HepG2 (cell line): ENCODE measurements around the gene RNPEPL1. TPM values are rescaled to one million over a fixed set of nuclear protein-coding genes. Genes with fewer than 3 reads are reported as not detected.
A peak's percentile ranks its signal among the peaks of the same experiment; 100 is the strongest.

Experiments
- ATAC-seq: fragments of 200-7000 bp; cut with Tn5 transposase; 3 replicates; pipeline ENCODE4 v1.9.1; 2020; ENCODE audit warnings: mild to moderate bottlenecking, moderate library complexity
- BruUV-seq: library from RNA; stranded (reverse); fragments of 400-500 nt; replicated peaks from 2 replicates; lab custom pipeline; 2021; lab: Mats Ljungman, UMichigan
- CTCF ChIA-PET: fragments of 300-600 bp; formaldehyde crosslinking; extraction: SDS; loops from one replicate; lab custom pipeline; 2021; ENCODE audit warnings: low total read pairs, inconsistent platforms, low intra/inter-chr PET ratio; lab: Yijun Ruan, JAX
- POLR2A ChIA-PET: fragments of 350-600 bp; sonication (Branson Sonifier 250); formaldehyde crosslinking; loops from one replicate; lab custom pipeline; 2020; ENCODE audit warnings: antibody characterized with exemption, inconsistent platforms; lab: Yijun Ruan, JAX
- DNase-seq: peaks from one replicate; pipeline ENCODE4 v3.0.0-alpha.2; 2015; ENCODE audit warnings: low spot score
- FAIRE-seq: peaks from 3 replicates; lab custom pipeline; 2011; peaks lifted over from hg19 to GRCh38; lab: Jason Lieb, UNC
- H2AFZ ChIP-seq: one replicate; pipeline ENCODE4 v1.6.1; 2011; ENCODE audit warnings: low read length, inconsistent platforms
- H3K27ac ChIP-seq: fragments of 300-600 bp; 3 replicates; pipeline ENCODE4 v1.8.0; 2011; ENCODE audit warnings: mixed run types, mild to moderate bottlenecking, mixed read lengths, low read length, inconsistent platforms; ENCODE audit not compliant: insufficient read depth; ENCODE audit errors: extremely low read length
- H3K27me3 ChIP-seq, 2 experiments: fragments of 200-600 bp in 1 of 2; 2 replicates in 1 of 2; 3 replicates in 1 of 2; pipeline versions ENCODE4 v1.6.0 to v1.8.0; 2011; ENCODE audit warnings: low read length in 2 of 2, mild to moderate bottlenecking in 2 of 2, moderate library complexity in 2 of 2, inconsistent platforms in 1 of 2; ENCODE audit not compliant: insufficient read depth in 2 of 2, control insufficient read depth in 1 of 2
- H3K36me3 ChIP-seq, 2 experiments: fragments of 200-600 bp in 1 of 2; replicated peaks in 1 of 2; 2 replicates in 1 of 2; 3 replicates in 1 of 2; pipeline versions ENCODE4 v1.5.1 to v1.8.0; 2011; ENCODE audit warnings: low read length in 2 of 2, inconsistent platforms in 1 of 2; ENCODE audit not compliant: insufficient read depth in 2 of 2, control insufficient read depth in 1 of 2
- H3K4me1 ChIP-seq: 2 replicates; pipeline ENCODE4 v1.5.1; 2012; ENCODE audit warnings: low read length, inconsistent platforms; ENCODE audit not compliant: insufficient read depth
- H3K4me2 ChIP-seq: 2 replicates; pipeline ENCODE4 v1.6.0; 2011; ENCODE audit warnings: low read depth, low read length, inconsistent platforms
- H3K4me3 ChIP-seq, 3 experiments: fragments of 200-600 bp in 1 of 3; sonication (generic), shearing (Covaris generic) in 1 of 3; replicated peaks in 1 of 3; 2 replicates each; pipeline ENCODE4 v1.5.1; 2011 to 2016; ENCODE audit warnings: low read length in 3 of 3, inconsistent platforms in 2 of 3, low read depth in 2 of 3, mild to moderate bottlenecking in 2 of 3, control low read depth in 1 of 3, mixed read lengths in 1 of 3; ENCODE audit not compliant: insufficient read depth in 1 of 3
- H3K79me2 ChIP-seq: one replicate; pipeline ENCODE4 v1.6.1; 2011; ENCODE audit warnings: low read length, inconsistent platforms; ENCODE audit not compliant: insufficient read depth
- H3K9ac ChIP-seq: 2 replicates; pipeline ENCODE4 v1.6.0; 2011; ENCODE audit warnings: mild to moderate bottlenecking, low read depth, low read length, inconsistent platforms; ENCODE audit not compliant: insufficient read depth
- H3K9me3 ChIP-seq: 2 replicates; pipeline ENCODE4 v1.5.1; 2012; ENCODE audit warnings: mild to moderate bottlenecking, low read length
- H4K20me1 ChIP-seq: 2 replicates; pipeline ENCODE4 v1.6.0; 2011; ENCODE audit warnings: inconsistent platforms, mild to moderate bottlenecking, low read length, moderate library complexity; ENCODE audit not compliant: insufficient read depth
- AGO2 ChIP-seq: fragments of 200-400 bp; formaldehyde crosslinking; optimal IDR thresholded peaks from 2 replicates; pipeline ENCODE3; 2017; ENCODE audit warnings: mild to moderate bottlenecking, low read depth, low read length, moderate library complexity
- ARNT2 ChIP-seq: sonication (generic); formaldehyde crosslinking; IDR thresholded peaks from 2 replicates; pipeline ENCODE4 v1.8.0; 2022; ENCODE audit warnings: mild to moderate bottlenecking, low read depth, missing genetic modification reagents, moderate library complexity
- CHD2 ChIP-seq: IDR thresholded peaks from 2 replicates; pipeline ENCODE4 v1.6.1; 2011; ENCODE audit warnings: low read depth, low read length, improper control_type of control experiment
- FOXM1 ChIP-seq: sonication (generic); formaldehyde crosslinking; IDR thresholded peaks from 2 replicates; pipeline ENCODE4 v1.5.0; 2020; ENCODE audit warnings: missing genetic modification reagents
- RBFOX2 ChIP-seq: fragments of 200-400 bp; formaldehyde crosslinking; IDR thresholded peaks from 2 replicates; pipeline ENCODE4 v1.6.1; 2017; ENCODE audit warnings: low read depth, mild to moderate bottlenecking, low read length
- YEATS4 ChIP-seq: sonication (generic); formaldehyde crosslinking; IDR thresholded peaks from 2 replicates; pipeline ENCODE4 v1.4.0; 2020; ENCODE audit warnings: missing genetic modification reagents, borderline replicate concordance
- ZFX ChIP-seq: sonication (generic); formaldehyde crosslinking; IDR thresholded peaks from 2 replicates; pipeline ENCODE4 v1.4.0; 2020; ENCODE audit warnings: mild to moderate bottlenecking, low read depth, missing genetic modification reagents, moderate library complexity
- ZNF260 ChIP-seq: sonication (generic); formaldehyde crosslinking; IDR thresholded peaks from 2 replicates; pipeline ENCODE4 v1.4.0; 2020; ENCODE audit warnings: missing genetic modification reagents, low read depth, mild to moderate bottlenecking, borderline replicate concordance
- ZNF704 ChIP-seq: sonication (generic); formaldehyde crosslinking; IDR thresholded peaks from 2 replicates; pipeline ENCODE4 v1.8.1; 2023; ENCODE audit warnings: mild to moderate bottlenecking, inconsistent platforms, moderate library complexity, missing genetic modification reagents, borderline replicate concordance
- WGBS: methylation state at CpG from one replicate; pipeline ENCODE4 v1.1.6; 2017; ENCODE audit warnings: low lambda C conversion rate; 5-methylcytosine and 5-hydroxymethylcytosine counted together
- in situ Hi-C: cut with HindIII; loops from 2 replicates; pipeline ENCODE4 v1.10.0; 2017; ENCODE audit warnings: low pct_unique_long_range_greater_than_20kb; ENCODE audit not compliant: extremely low pct_ligation_motif_present
- intact Hi-C: fragments of 100-400 bp; cut with micrococcal nuclease; formaldehyde crosslinking; loops from one replicate; pipeline ENCODE4 v1.10.0; 2022; ENCODE audit not compliant: unreplicated experiment
- polyA plus RNA-seq, 8 experiments: library from polyadenylated mRNA; depleted of rRNA in 3 of 8; stranded (reverse) in 7 of 8; unstranded in 1 of 8; fragments of >200 nt; fragmentation: Illumina TruSeq in 4 of 8; extraction: Trizol in 4 of 8; gene quantifications; 2 replicates each; pipeline versions ENCODE4 v1.2.1 to v1.2.3, GENCODE V29; 2011 to 2016; ENCODE audit warnings: low read depth in 4 of 8, missing spikeins in 1 of 8, mixed read lengths in 1 of 8; ENCODE audit not compliant: insufficient read depth in 1 of 8
- total RNA-seq, 5 experiments: library from RNA; depleted of rRNA; stranded (reverse); fragments of >200 nt; fragmentation: Illumina TruSeq; extraction: Trizol; gene quantifications; 2 replicates each; pipeline ENCODE4 v1.2.3, GENCODE V29; 2016; ENCODE audit warnings: low read depth in 1 of 5
- TF ChIP-seq, protein P1 (sequence below): sonication (generic); formaldehyde crosslinking; IDR thresholded peaks from 2 replicates; pipeline ENCODE4 v1.4.0; 2020; ENCODE audit warnings: missing genetic modification reagents
- TF ChIP-seq, protein P2 (sequence below): sonication (generic); formaldehyde crosslinking; IDR thresholded peaks from 2 replicates; pipeline ENCODE4 v1.8.1; 2023; ENCODE audit warnings: mild to moderate bottlenecking, missing genetic modification reagents, borderline replicate concordance
- TF ChIP-seq, protein P3 (sequence below): IDR thresholded peaks from 2 replicates; pipeline ENCODE4 v1.6.1; 2016; ENCODE audit warnings: low read depth
- TF ChIP-seq, protein P4 (sequence below): sonication (generic); formaldehyde crosslinking; IDR thresholded peaks from 2 replicates; pipeline ENCODE4 v1.5.1; 2020; ENCODE audit warnings: mild to moderate bottlenecking, missing genetic modification reagents, moderate library complexity
- TF ChIP-seq, protein P5 (sequence below): IDR thresholded peaks from 2 replicates; pipeline ENCODE4 v1.6.1; 2018; ENCODE audit warnings: missing genetic modification reagents

RNPEPL1 gene
- total and polyA plus RNA-seq, 2 of the 13 experiments (the other 11 are each of a cell fraction or from before 2014, with no cell fraction given), result 13.0 to 18.0 TPM

GRCh38 chr2:240577281-240578109, 9.2 kb downstream of the RNPEPL1 start (continued):
- TF ChIP-seq, protein P1, sequence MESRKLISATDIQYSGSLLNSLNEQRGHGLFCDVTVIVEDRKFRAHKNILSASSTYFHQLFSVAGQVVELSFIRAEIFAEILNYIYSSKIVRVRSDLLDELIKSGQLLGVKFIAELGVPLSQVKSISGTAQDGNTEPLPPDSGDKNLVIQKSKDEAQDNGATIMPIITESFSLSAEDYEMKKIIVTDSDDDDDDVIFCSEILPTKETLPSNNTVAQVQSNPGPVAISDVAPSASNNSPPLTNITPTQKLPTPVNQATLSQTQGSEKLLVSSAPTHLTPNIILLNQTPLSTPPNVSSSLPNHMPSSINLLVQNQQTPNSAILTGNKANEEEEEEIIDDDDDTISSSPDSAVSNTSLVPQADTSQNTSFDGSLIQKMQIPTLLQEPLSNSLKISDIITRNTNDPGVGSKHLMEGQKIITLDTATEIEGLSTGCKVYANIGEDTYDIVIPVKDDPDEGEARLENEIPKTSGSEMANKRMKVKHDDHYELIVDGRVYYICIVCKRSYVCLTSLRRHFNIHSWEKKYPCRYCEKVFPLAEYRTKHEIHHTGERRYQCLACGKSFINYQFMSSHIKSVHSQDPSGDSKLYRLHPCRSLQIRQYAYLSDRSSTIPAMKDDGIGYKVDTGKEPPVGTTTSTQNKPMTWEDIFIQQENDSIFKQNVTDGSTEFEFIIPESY (CRISPR knock-in tag), result 0 out of 2 replicates have a peak, but pooled peaks have one; percentile 24
- no peak for TF ChIP-seq ARNT2 (CRISPR knock-in tag)
- no peak for TF ChIP-seq FOXM1 (CRISPR knock-in tag)
- no peak for TF ChIP-seq YEATS4 (CRISPR knock-in tag)
- TF ChIP-seq, protein P2, sequence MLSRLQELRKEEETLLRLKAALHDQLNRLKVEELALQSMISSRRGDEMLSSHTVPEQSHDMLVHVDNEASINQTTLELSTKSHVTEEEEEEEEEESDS, result no peak
- TF ChIP-seq ZFX, result no peak

DNA sequence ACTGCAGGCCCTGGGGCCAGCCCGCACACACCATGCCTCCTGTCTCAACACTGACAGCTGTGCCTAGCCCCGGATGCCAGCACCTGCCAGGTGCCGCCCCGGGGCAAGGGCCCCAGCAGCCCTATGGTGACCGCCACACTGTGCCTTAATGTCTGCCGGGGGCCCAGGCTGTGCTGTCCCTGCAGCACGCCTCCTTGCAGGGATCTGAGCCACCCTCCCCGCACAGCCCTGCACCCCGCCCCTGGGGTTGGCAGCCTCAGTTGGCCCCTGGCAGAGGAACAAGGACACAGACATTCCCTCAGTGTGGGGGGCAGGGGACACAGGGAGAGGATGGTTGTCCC, 9.8 kb downstream of the RNPEPL1 start:
- H3K9ac ChIP-seq, result no peak overlapping the region
- no peak overlapping the region for H2AFZ ChIP-seq
- FAIRE-seq, result no peak
- no TSS peak for BruUV-seq
- in situ Hi-C loops, result no loop called here
- CTCF ChIA-PET, result no interaction called here
- no peaks in the 10 kb centered on the region for H3K27me3 ChIP-seq
- H3K27ac ChIP-seq, result no peak overlapping the region
- intact Hi-C loops, result no loop called here
- no peak for DNase-seq
- POLR2A ChIA-PET, result interaction anchor here (0.9 to 3.2 kb wide), 4 partner anchors 9 to 26 kb away, joined by 3 to 11 read pairs (median 5); partner anchors contain the start of genes CAPN10 and RNPEPL1
- peaks cover 44% of the 10 kb centered on the region for H3K4me1 ChIP-seq
- peaks cover 2 to 13% of the 10 kb centered on the region in 2 experiments; a peak in 4 of 5 replicates for H3K36me3 ChIP-seq
- 98% methylated on average over 9 of the region's 9 CpGs for WGBS
- H4K20me1 ChIP-seq, result peaks cover 3% of the 10 kb centered on the region; the same call in 1 of the 2 replicates
- no peak for ATAC-seq
- H3K4me3 ChIP-seq, result no peak overlapping the region
- H3K79me2 ChIP-seq, result peaks cover 23% of the 10 kb centered on the region
- no peak overlapping the region for H3K4me2 ChIP-seq
- H3K9me3 ChIP-seq, result no peaks in the 10 kb centered on the region
- TF ChIP-seq RBFOX2, result 0 out of 2 replicates have a peak, but pooled peaks have one; percentile 21
- TF ChIP-seq ZNF704 (CRISPR knock-in tag), result no peak
- TF ChIP-seq, protein P3, sequence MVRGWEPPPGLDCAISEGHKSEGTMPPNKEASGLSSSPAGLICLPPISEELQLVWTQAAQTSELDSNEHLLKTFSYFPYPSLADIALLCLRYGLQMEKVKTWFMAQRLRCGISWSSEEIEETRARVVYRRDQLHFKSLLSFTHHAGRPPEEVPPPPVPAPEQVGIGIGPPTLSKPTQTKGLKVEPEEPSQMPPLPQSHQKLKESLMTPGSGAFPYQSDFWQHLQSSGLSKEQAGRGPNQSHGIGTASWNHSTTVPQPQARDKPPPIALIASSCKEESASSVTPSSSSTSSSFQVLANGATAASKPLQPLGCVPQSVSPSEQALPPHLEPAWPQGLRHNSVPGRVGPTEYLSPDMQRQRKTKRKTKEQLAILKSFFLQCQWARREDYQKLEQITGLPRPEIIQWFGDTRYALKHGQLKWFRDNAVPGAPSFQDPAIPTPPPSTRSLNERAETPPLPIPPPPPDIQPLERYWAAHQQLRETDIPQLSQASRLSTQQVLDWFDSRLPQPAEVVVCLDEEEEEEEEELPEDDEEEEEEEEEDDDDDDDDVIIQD (CRISPR knock-in tag), result no peak
- TF ChIP-seq, protein P4, sequence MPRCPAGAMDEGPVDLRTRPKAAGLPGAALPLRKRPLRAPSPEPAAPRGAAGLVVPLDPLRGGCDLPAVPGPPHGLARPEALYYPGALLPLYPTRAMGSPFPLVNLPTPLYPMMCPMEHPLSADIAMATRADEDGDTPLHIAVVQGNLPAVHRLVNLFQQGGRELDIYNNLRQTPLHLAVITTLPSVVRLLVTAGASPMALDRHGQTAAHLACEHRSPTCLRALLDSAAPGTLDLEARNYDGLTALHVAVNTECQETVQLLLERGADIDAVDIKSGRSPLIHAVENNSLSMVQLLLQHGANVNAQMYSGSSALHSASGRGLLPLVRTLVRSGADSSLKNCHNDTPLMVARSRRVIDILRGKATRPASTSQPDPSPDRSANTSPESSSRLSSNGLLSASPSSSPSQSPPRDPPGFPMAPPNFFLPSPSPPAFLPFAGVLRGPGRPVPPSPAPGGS (CRISPR knock-in tag), result no peak
- no peak for TF ChIP-seq ZNF260
- TF ChIP-seq, protein P5, sequence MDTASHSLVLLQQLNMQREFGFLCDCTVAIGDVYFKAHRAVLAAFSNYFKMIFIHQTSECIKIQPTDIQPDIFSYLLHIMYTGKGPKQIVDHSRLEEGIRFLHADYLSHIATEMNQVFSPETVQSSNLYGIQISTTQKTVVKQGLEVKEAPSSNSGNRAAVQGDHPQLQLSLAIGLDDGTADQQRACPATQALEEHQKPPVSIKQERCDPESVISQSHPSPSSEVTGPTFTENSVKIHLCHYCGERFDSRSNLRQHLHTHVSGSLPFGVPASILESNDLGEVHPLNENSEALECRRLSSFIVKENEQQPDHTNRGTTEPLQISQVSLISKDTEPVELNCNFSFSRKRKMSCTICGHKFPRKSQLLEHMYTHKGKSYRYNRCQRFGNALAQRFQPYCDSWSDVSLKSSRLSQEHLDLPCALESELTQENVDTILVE (CRISPR knock-in tag), result no peak
- peak; percentile 72 for TF ChIP-seq AGO2
- 0 out of 2 replicates have a peak, but pooled peaks have one; percentile 12 for TF ChIP-seq CHD2
